Vagina (tissue), 2 donors: ENCODE data around the gene GMEB1. TPM values are rescaled to one million over a fixed set of nuclear protein-coding genes. Genes with fewer than 3 reads are reported as not detected.
"Not testable (repeated sequence)": the region's sequence is repeated elsewhere in the genome, so short reads cannot be mapped to it uniquely, and the experiment has no call there.

ENCODE experiments used
- DNase-seq, 2 donors: peaks; one replicate each; pipeline ENCODE4 v3.0.0-alpha.2; 2017; ENCODE audit errors: extremely low spot score in 2 of 2
- H3K27ac ChIP-seq: fragments of 200-600 bp; sonication (generic); one replicate; pipeline ENCODE4 v1.5.1; 2019
- H3K27me3 ChIP-seq: fragments of 200-600 bp; sonication (generic); one replicate; pipeline ENCODE4 v1.5.1; 2019
- H3K36me3 ChIP-seq, 2 donors: fragments of 200-600 bp; sonication (generic); one replicate each; pipeline ENCODE4 v1.5.1; 2017 to 2019
- H3K4me1 ChIP-seq: fragments of 200-600 bp; sonication (generic); one replicate; pipeline ENCODE4 v1.5.1; 2019
- H3K4me3 ChIP-seq, 2 donors: fragments of 200-600 bp; sonication (generic); 1 replicate in 1 of 2; 2 replicates in 1 of 2; pipeline ENCODE4 v1.5.1; 2016 to 2019
- H3K9me3 ChIP-seq: fragments of 200-600 bp; sonication (generic); one replicate; pipeline ENCODE4 v1.5.1; 2019
- POLR2A ChIP-seq, 2 donors: fragments of 450-650 bp; IDR thresholded peaks; one replicate each; pipeline ENCODE4 v1.6.1; 2017; ENCODE audit warnings: antibody characterized with exemption in 2 of 2, mild to moderate bottlenecking in 2 of 2, moderate library complexity in 2 of 2
- POLR2AphosphoS5 ChIP-seq, 2 donors: sonication (generic); formaldehyde crosslinking; IDR thresholded peaks; one replicate each; pipeline ENCODE4 v1.9.0; 2017; ENCODE audit warnings: antibody characterized with exemption in 2 of 2, mild to moderate bottlenecking in 2 of 2, low read depth in 1 of 2; ENCODE audit not compliant: insufficient read depth in 1 of 2
- intact Hi-C: fragments of 100-400 bp; cut with DNase I; formaldehyde crosslinking; loops from one replicate; pipeline ENCODE4 v1.15.1; 2023
- total RNA-seq: library from RNA; depleted of rRNA; stranded (reverse); fragments of >200 nt; gene quantifications from one replicate; pipeline ENCODE4 v1.2.3, GENCODE V29; 2016
- TF ChIP-seq, protein P1 (sequence below), 3 experiments: fragments of 450-650 bp in 2 of 3; fragments of 200-600 bp in 1 of 3; sonication (generic) in 1 of 3; IDR thresholded peaks; one replicate each; pipeline ENCODE4 v1.5.1; 2017 to 2019; ENCODE audit warnings: antibody characterized with exemption in 3 of 3, mild to moderate bottlenecking in 2 of 3, moderate library complexity in 2 of 3

The GMEB1 gene
- total RNA-seq, 1 donor from 2014 or later, result 11.0 TPM

DNA sequence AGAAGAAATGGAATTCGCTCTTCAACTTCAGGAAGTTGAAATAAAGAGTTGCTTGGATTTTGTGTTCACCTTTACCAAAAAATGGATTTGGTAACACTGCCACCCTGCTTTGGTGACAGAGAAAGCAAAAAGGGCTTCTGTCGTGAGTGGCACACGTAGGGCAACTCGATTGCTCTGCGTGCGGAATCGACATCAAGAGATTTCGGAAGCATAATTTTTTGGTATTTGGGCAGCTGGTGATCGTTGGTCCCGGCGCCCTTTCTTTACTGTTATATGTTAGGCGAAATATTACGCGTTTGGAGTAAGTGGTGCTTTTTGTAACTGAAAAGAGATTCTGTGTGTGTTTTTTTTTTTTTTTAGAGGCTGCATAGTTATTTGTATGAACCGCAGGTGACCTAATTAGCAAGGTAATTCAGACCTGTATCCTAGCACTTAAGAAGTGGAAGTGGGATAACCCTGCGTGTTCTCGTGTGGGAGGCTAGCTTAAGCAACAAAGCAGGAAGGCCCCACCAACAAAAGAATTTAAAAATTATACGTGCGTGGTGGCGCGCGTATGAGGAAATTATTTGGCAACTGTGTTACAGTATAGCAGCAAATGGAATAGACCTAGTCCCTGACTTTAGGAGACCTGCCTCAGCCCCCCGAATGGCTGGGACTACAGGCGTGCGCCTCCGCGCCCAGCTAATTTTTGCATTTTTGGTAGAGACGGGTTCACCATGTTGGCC lies 19.9 kb upstream of the GMEB1 start, which contains the start of gene RNU11:
Gene RNU11 (plus strand): TSS at position 127 of the 725 bp plus-strand sequence.
- peak within 1 kb of the TSS; percentile 39 to 42 for H3K4me3 ChIP-seq
- DNase-seq, result peak in 1 of 2 donors; percentile 94
- intact Hi-C loops, result loop anchor here (10.0 kb wide), 2 partner anchors 86 to 226 kb away; partner anchors contain the start of gene YTHDF2
- H3K4me1 ChIP-seq, result peaks cover 29% of the 10 kb centered on the region
- H3K36me3 ChIP-seq, result no peaks in the 10 kb centered on the region
- no peaks in the 10 kb centered on the region for H3K27me3 ChIP-seq
- H3K9me3 ChIP-seq, result no peaks in the 10 kb centered on the region
- H3K27ac ChIP-seq, result peak within 1 kb of the TSS; percentile 88
- TF ChIP-seq POLR2A (IDR thresholded peaks at IDR 0.05) (peak in 1 of 2 donors; percentile 99), POLR2AphosphoS5 (IDR thresholded peaks at IDR 0.05; ENCODE audit: insufficient read depth in 1 of 2, low read depth in 1 of 2) (peak; percentile 78 to 96)
- TF ChIP-seq, protein P1, sequence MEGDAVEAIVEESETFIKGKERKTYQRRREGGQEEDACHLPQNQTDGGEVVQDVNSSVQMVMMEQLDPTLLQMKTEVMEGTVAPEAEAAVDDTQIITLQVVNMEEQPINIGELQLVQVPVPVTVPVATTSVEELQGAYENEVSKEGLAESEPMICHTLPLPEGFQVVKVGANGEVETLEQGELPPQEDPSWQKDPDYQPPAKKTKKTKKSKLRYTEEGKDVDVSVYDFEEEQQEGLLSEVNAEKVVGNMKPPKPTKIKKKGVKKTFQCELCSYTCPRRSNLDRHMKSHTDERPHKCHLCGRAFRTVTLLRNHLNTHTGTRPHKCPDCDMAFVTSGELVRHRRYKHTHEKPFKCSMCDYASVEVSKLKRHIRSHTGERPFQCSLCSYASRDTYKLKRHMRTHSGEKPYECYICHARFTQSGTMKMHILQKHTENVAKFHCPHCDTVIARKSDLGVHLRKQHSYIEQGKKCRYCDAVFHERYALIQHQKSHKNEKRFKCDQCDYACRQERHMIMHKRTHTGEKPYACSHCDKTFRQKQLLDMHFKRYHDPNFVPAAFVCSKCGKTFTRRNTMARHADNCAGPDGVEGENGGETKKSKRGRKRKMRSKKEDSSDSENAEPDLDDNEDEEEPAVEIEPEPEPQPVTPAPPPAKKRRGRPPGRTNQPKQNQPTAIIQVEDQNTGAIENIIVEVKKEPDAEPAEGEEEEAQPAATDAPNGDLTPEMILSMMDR (IDR thresholded peaks at IDR 0.05), result no peak

DNA sequence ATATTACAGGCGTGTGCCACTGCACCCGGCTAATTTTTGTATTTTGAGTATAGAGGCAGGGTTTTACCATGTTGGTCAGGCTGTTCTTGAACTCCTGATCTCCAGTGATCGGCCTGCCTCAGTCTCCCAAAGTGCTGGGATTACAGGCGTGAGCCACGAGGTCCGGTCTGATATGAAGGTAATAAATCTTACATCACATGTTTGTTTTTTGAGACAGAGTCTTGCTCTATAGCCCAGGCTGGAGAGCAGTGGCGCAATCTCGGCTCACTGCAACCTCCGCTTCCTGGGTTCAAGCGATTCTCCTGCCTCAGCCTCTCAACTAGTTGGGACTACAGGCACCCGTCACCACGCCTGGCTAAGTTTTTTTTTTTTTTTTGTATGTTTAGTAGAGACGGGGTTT lies 15.5 kb upstream of the GMEB1 start:
- DNase-seq, H3K36me3 ChIP-seq, intact Hi-C loops, H3K27ac ChIP-seq, H3K4me3 ChIP-seq, H3K27me3 ChIP-seq, H3K4me1 ChIP-seq, H3K9me3 ChIP-seq: not testable (repeated sequence)

DNA sequence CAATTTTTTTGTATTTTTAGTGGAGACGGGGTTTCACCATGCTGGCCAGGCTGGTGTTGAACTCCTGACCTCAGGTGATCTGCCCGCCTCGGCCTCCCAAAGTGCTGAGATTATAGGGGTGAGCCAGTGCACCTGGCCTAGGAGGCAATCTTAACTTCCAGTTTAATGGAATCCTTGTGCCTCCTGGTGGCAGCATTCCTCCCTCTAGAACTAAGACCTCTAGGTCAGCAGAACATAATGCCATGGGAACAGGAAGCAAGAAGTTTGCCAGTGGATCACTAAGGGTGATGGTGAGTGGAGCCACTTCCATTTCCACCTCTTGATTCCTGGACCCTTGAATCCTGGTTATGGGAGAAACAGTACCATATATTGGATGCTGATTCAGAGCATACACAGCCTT lies 14.7 kb upstream of the GMEB1 start:
- H3K27ac ChIP-seq, H3K4me3 ChIP-seq, H3K4me1 ChIP-seq, H3K9me3 ChIP-seq, H3K36me3 ChIP-seq, H3K27me3 ChIP-seq, DNase-seq, intact Hi-C loops: not testable (repeated sequence)

DNA sequence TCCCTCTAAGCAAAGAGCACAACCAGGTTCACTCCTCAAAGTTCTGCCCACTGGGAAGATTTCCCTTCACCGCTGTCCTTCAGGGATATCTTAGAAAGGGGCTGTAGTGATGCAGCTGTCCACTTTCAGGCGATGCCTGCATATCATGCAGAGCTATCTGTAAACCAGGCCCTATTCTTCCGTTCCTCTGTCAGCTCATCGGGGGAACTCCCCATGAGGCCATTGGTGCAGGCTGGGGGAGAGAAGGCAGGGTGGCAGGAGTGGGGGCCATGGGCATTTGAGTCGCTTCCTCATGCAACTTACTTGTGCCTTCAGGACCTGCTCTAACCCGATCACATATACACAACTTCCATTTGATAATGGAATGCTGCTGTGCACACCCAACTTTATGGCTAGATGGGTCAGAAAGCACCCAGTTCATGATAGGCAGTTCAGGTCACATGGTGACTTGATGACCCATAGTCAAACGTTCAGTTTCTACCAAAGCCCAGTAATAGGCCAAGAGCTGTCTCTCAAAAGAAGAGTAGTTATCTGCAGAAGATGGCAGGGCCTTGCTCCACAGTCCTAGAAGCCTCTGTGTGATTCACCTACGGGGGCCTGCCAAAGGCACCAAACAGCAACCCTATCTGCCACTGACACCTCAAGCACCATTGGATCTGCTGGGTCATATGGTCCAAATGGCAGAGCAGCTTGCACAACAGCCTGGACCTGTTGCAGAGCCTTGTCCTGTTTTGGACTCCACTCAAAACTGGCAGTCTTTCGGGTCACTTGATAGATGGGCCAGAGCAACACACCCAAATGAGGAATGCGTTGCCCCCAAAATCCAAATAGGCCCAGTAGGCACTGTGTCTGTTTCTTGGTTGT lies 12.9 kb upstream of the GMEB1 start:
- intact Hi-C loops, H3K4me3 ChIP-seq, DNase-seq, H3K36me3 ChIP-seq, H3K27ac ChIP-seq, H3K27me3 ChIP-seq, H3K4me1 ChIP-seq, H3K9me3 ChIP-seq: not testable (repeated sequence)

DNA sequence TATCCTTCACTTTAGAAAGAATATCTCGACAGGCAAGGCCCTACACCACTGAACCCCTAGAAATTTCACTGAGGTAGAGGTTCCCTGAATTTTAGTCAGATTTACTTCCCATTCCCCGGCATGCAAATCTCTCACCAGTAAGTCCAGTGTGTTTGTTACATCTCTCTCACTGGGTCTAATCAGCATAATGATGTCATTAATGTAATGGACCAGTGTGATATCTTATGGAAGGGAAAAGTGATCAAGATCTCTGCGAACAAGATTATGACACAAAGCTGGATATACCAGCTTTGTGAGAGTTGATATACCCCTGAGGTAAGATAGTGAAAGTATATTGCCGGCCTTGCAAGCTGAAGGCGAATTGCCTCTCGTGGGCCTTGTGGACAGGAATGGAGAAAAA lies 12.2 kb upstream of the GMEB1 start:
- Histone ChIP-seq H3K4me3 (no peak overlapping the region), H3K9me3 (no peaks in the 10 kb centered on the region), H3K36me3 (no peaks in the 10 kb centered on the region), H3K27ac (no peak overlapping the region), H3K27me3 (no peaks in the 10 kb centered on the region), H3K4me1 (no peaks in the 10 kb centered on the region)
- DNase-seq, result no peak
- intact Hi-C loops, result no loop called here
- TF ChIP-seq, protein P1 (IDR thresholded peaks at IDR 0.05), result no peak
- no peak for TF ChIP-seq POLR2AphosphoS5 (IDR thresholded peaks at IDR 0.05; ENCODE audit: insufficient read depth in 1 of 2, low read depth in 1 of 2)
- no peak for TF ChIP-seq POLR2A (IDR thresholded peaks at IDR 0.05)

DNA sequence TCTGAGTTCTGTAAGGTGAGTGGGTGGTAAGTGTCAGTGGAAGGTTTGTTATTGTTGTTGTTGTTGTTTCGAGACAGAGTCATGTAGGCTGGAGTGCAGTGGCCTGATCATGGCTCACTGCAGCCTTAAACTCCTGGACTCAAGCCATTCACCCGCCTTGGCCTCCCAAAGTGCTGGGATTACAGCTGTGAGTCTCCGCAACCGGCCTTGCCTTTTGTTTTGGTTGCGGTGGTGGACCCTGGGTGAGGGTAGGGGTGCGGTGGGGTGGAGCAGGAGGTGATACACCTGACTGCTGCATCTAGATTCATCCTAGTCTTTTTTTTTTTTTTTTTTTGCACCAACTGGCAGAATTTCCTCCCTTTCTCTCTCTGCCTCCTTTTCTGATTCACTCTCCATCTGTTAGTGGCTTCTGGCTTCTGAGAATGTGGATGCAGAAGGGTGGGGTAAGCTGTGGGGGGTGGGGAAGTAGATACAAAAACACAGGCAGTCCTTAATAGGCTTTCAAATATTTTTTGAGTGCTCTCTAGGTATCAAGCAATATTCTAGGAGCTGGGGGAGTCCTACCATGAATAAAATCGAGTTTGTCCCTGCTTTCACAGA lies 4.6 kb upstream of the GMEB1 start:
- H3K9me3 ChIP-seq, result no peaks in the 10 kb centered on the region
- H3K4me1 ChIP-seq, result peaks cover 13% of the 10 kb centered on the region
- H3K27me3 ChIP-seq, result no peaks in the 10 kb centered on the region
- H3K36me3 ChIP-seq, result no peaks in the 10 kb centered on the region
- TF ChIP-seq POLR2AphosphoS5 (IDR thresholded peaks at IDR 0.05; ENCODE audit: insufficient read depth in 1 of 2, low read depth in 1 of 2) (no peak), POLR2A (IDR thresholded peaks at IDR 0.05) (no peak)
- TF ChIP-seq, protein P1 (IDR thresholded peaks at IDR 0.05), result no peak
- intact Hi-C loops, result no loop called here
- no peak overlapping the region for H3K4me3 ChIP-seq
- H3K27ac ChIP-seq, result no peak overlapping the region
- DNase-seq, result no peak
